GM21528 (cell line): ENCODE data around the gene GLP1R.
"Not testable (repeated sequence)": the region's sequence is repeated elsewhere in the genome, so short reads cannot be mapped to it uniquely, and the experiment has no call there.

Experiments
- ATAC-seq: cut with Tn5 transposase; IDR thresholded peaks from one replicate; pipeline ENCODE4 v1.9.1; 2021; ENCODE audit warnings: mild to moderate bottlenecking, moderate library complexity; ENCODE audit not compliant: unreplicated experiment, low FRiP score

The GLP1R gene

DNA sequence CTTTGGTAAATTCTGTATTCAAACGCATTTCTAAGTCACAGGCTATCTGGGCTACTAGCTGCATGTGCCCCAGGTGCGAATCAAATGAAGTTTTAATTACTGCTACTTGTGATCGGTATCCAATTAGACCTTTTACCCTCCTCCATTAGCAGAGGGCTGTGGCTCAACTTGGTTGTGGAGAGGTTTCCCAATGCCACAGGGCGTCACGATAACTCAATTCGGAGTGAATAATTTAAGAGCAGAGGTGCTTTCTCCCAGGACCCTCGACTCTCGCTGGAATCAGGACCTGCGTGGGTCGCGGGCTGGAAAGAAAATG is 65.8 kb downstream of the GLP1R start:
- peak; percentile 19 for ATAC-seq

- peak; percentile 94 for ATAC-seq
These were observed 66.4 kb downstream of the GLP1R start, which contains the start of gene SAYSD1 for GRCh38 chr6:39114704-39115599. TSS of gene SAYSD1 (minus strand) at chr6:39115186. CDS start at chr6:39115089, 97 bp downstream.

DNA sequence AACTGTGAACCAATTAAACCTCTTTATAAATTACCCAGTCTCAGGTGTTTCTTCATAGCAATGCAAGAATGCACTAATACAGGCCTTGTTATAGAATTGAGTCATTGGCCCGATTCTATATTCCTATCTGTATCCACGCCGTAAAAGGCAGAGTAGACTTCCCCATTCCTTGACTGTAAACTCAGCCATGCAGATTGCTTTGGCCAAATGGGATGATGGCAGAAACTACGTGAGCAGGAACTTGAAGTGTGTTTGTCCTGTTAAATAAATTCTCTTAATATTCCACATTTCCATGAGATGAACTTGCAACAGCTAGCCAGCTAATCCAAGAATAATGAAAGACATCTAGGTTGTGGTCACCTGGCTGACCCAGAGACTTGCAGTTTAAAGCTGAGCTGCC is 70.3 kb downstream of the GLP1R start:
- ATAC-seq, result no peak

DNA sequence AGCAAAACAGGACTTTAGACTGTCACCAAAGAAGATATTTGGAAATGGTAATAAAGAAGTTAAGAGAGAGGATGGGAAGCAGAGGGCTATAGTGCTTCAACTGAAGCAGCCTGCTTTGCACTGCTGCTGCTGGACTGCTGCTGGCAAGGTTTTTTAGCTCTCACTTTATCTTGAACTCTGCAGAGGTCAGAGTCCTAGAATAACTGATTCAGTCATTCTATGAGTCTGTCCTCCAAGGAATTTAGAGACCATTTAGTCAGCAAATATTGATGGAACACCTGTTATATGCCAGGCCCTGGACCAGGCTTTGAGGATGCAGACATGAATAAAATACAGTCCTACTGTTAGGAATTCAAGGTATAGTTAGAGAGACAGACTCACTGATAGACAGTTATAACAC is 75.5 kb downstream of the GLP1R start:
- ATAC-seq, result no peak

DNA sequence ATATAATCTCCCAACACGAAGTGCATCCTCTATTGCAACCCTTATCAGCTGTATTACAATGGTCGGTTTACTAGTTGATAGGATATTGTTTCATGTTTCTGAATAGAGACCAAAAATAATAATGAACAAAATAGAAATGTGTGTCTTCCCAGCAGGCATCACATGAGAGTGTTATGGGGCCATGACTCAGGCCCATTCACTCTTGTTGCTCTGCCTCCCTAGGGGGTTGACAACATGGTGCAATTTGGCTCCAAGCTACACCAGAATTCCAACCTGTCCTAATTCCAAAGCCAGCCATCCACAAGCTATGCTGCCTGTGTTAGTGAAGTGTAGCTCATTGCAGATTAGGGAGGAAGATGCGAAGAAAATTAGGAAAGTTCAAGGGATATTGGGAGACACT is 79.5 kb downstream of the GLP1R start:
- ATAC-seq, result no peak

GRCh38 chr6:39128832-39129231 is 80.3 kb downstream of the GLP1R start:
- ATAC-seq, result no peak

DNA sequence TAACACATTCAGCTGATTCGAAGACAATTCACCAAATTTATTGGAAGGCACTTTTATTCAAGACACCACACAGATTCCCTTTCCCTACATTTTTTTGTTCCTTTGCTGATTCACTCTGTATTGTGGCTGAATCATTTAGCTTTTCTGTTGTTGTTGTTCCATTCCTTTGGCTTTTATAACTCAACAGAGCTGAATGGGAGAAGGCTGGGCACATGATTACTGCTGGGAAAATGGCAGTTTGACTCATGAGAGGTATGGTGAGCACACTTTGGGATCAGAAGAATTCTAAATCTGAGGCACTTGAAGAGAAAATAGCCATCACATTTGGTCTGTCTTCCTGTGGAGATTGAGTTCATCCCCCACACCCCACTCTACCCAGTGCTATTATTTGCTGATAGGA is 82.1 kb downstream of the GLP1R start:
- ATAC-seq, result no peak

- ATAC-seq, result not testable (repeated sequence)
These were observed 86.2 kb downstream of the GLP1R start for GRCh38 chr6:39134761-39135160.

DNA sequence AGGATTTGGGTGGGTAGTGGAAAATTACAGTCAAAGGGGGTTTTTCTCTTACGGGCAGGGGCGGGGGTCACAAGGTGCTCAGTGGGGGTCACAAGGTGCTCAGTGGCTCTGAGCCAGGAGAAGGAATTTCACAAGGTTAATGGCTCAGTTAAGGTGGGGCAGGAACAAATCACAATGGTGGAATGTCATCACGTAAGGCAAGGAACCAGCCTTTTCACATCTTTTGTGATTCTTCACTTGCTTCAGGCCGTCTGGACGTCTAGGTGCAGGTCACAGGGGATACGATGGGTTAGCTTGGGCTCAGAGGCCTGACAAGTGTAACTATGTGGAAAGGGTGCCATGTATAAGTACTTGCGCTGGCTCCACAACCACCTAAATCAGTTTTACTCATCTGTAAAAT is 87.6 kb downstream of the GLP1R start:
- not testable (repeated sequence) for ATAC-seq

DNA sequence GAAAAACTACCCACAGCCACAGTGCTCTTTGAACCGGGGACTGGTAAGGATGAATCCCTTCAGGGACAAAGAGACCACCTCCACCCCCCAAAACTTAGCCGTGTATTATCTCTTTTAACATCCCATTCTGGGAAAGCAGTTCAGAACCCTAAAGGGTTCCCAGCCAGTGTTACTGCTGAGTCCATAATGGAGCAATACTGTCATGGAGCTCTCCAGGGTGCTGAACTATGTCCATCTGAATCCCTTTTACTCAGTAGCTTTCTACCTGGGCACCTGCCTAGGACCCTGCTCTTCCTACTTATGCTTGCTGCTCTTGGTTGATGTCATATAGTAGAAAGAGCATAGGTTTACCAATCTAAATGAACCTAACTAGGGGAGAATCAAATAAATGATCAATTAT is 88.7 kb downstream of the GLP1R start:
- ATAC-seq, result no peak
